UCSD-AML1 (cell line): ENCODE measurements around the gene MANEA.
"Not testable (repeated sequence)": the region's sequence is repeated elsewhere in the genome, so short reads cannot be mapped to it uniquely, and the experiment has no call there.

Source experiments
- DNase-seq: peaks from one replicate; lab custom pipeline; 2025; ENCODE audit not compliant: unreplicated experiment; lab: John Stamatoyannopoulos, UW

Gene MANEA, protein sequence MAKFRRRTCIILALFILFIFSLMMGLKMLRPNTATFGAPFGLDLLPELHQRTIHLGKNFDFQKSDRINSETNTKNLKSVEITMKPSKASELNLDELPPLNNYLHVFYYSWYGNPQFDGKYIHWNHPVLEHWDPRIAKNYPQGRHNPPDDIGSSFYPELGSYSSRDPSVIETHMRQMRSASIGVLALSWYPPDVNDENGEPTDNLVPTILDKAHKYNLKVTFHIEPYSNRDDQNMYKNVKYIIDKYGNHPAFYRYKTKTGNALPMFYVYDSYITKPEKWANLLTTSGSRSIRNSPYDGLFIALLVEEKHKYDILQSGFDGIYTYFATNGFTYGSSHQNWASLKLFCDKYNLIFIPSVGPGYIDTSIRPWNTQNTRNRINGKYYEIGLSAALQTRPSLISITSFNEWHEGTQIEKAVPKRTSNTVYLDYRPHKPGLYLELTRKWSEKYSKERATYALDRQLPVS

DNA sequence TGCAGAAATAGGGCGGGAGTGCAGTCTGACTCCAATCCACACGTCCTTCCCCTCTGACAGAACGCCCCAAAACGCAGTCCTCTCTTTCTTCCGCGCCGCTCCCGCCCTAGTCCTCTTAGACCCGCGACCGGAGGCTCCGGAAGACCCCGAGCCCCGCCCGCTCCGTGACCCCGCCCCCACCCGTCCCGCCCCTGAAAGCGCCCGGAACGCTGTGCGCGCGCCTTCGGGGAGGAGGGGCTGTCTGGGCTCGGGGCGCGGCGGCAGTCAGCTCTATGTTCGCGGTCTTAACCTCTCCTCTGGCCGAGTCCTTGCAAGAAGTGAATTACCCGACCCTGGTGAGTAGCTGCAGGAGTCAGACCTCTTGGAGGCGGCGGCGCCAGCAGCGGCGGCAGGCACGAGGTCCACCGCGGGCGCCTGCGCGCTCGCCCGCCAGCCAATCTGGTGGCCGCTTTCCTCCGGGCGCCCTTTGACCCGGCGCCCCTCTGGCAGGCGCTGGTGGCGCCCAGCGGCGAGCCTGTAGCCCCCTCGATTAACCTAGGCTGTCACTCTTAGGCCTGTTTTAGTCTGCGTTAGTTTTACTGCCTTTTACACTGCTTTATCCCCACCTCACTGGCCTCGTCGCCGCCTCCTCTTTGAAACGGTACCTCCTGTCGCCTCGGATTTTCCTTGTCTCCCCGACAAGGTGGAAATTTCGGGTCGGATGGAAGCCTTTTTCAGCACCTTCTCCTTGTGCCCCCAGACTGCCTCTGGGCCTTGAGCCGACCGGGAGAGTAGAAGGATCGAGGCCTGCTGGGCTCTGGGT is at the start of gene MANEA:
Gene MANEA, plus strand, starts transcription at position 232 of the 802 bp plus-strand sequence. CDS start 8,905 bp downstream, outside the sequence.
- peak; percentile 87 for DNase-seq

DNA sequence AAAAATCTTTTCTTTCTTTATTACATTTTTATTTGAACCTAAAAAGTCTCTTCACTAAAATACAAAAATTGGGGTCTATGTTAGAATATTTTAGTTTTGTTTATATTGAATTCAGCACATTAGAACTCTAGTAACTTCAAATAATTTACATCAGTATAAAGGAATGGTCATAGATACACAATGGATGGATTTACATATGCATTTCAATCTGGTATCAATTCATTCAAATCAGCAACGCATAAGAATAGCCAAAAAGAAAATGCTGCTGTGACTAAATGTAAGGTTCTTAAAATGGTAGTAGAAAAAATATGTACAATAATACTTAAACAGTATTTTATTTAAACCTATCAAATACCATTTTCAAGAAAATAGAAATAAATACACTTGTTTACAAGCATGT is 47.6 kb upstream of the MANEA start:
- DNase-seq, result no peak

DNA sequence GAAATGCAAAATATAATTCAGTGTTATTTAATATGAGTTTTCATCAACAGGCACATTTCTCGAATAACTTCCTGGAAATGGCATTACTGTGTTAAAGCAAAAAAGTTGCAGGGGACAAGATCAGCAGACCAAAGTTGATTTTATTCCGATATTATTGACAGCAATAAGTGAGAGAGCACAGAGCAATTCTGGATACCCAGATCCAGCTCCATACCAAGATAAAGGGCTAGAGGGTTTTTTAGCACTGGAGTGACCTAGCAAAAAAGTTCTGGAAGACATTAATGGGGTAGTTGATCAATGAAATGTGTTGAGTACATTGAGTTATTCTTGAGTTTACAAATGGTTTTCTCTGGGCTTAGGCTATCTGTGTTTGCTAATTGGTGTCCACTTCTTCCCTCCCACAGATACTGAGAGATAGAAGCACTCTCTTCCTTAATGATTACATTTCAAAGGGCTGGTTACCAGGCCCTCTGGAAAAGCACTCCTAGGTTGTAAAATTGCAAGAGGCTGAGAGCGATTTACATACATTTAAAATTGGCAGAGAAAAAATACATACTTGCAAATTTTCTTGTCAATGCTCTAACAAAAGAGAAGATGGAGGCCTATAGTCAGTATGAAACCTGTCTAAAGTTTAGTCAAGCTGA is 47.0 kb upstream of the MANEA start:
- DNase-seq, result no peak

DNA sequence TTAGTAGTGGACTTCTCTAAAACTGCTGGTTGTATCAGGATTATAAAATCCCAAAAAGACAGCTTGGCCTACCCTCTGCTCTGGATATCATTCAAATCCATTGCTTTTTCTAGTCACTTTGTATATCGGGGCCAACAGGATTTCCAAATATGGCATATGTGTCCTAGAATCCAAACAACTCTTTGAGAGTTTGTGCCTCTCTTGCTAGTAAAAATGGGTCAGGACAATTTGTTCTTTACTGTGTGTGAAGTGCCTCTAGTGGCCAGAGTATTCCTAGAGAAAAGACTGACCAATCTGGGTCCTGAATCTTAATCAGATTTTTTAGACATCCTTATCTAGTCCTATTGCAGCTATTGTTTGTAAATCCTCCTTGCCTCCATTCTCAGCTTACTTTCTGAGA is 33.5 kb upstream of the MANEA start:
- DNase-seq, result no peak

DNA sequence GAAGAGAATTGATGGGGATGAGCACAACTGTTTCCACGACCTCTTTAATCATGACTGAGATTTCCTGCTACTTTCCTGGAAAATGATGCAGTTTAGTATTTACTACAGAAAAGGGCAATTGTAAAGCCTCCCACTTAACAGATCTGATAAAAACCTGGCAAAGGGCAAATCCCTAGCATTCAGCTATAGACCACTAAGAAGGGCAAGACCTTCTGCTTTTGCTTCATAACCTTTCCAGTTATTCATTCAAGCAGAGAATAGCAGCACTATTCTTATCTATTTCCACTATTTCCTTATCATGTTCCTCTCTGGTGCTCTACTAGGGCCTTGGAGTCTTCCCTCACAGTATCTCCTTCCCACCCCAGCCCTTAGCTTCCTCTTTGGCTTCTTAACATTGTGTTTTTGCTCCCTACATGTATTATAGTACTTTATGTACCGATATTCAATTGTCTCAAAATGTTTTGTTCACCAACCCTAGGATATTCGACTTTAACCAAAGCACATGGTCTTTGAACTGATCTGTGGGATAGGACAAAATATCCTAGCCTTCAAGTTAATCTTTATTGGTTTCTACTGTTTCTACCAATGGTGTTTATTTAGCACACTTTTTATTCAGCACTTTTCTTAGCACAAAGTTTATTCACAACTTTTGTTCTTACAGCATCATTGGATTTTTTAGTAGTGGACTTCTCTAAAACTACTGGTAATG is 32.7 kb upstream of the MANEA start:
- no peak for DNase-seq

DNA sequence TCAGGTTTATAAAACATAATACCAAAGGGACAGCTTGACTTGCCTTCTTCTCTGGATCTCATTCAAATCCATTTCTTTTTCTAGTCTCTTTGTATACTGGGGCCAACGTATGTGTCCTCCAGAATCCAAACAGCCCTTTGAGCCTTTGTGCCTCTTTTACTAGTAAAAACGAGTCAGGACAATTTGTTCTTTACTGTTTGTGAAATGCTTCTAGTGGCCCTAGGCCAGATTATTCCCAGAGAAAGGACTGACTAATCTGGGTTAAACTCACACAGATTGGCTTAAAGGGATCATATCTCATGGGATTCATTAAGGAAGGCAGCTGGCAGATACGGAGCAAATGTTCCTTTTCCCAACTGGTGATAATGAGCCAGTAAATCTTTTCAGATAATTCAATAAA is 32.1 kb upstream of the MANEA start:
- no peak for DNase-seq

DNA sequence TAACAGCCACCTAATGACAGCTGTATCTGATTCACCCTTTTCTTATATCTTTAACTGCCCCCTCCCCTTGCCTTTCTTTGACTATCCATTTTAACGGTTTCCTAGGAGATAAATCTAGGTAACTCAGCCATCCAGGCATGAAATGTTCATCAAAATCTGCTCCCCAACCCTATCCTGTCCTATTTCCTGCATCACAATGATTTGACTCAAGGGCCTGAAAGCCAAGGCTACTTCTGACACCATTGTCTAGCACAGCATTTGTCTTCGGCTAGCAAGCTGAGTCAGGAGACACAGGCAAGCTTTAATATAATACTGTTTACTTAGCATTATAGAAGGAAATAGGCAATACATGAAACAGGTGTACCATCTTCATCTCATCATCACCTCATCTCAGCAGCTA is 31.6 kb upstream of the MANEA start:
- DNase-seq, result no peak

DNA sequence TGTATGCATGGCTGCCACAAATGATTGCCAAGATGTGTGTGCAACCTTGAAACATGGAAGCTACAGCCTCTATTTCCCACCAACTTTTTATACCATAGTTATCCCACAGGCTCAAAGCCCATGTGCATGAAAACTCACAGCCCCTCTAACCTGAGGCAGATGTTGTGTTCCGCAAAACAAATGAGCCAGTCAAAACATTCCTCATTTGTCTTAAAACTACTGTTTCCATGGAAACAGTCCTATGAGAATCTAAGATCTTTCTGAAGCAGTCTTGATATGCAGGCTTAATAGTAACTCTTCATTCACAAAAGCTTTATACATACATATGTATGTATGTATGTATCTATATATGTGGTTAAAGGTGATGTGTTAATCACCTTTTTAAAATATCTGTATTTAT is 31.2 kb upstream of the MANEA start:
- no peak for DNase-seq

DNA sequence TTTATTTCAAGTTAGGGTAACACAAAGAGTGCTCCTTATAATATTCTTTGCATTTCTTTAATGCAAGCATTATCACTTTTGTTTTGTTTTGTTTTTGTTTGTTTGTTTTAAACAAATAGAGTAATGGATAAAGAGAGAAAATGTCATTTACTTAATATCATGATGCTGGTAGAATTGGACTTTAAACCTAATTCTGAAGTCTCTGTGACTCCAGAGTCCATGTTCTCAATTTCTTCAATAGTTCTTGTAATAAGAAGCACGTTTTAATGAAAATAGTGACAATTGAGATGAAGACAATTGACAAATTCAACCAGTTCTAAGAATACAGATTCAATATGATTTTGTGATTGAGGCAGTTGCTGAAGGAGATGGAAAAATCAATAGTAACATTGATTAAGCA is 30.3 kb upstream of the MANEA start:
- no peak for DNase-seq

DNA sequence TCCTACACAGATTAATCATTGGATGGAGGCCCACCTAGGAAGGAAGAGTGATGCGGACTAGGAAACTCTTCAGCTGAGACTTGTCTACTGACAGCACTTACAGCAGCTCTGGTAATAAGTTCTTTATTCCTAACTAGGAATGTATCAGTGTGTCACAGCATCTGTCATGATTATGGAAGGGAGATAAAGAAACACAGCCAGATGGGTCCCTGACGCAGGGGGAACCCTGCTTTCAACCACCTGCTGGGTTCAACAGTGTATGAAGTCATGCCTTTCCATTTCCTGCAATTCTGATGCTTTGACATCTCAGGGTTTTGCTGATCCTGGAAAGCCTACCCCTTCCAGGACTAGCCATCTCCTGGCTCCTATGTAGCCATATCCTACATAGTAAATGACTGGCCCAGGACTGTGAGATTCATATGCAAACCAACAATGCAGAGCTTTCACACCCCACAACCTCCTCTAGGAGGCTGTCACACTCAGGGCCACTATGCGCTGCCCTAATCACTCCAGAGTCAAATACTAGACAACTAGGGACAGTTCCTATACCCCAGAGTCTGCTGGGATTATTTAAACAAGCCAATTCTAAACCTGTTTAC is 29.0 kb upstream of the MANEA start:
- no peak for DNase-seq

DNA sequence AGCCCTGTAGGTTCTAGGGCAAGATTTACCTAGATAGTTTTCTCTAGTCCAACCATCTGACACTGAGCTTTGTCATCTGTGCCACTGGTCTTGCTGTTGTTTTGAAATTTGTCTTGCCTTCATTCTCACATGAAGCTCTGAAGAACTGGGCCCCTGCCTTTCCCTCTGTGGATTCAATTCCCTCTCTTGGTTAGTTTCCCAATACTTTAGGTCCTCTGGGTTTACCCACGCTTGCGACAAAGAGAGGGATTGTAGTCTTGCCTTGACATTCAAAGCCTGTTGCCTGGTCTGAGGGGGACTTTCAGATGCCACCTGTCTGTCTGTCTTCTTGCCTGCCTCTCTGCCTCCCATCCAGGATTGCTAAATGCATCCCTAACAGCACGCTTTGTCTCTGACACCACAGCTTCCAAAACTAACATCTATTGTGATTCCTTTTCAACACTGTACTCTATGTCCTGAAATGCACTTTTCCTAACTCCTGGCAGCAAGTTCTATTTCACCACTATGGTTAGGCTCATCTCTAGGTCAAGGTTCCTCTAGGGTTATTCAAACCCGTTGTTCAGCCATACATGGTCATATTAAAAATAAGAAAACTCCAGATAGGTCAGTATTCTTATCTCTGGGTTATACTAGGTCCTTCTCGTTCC is 25.5 kb upstream of the MANEA start:
- DNase-seq, result no peak

DNA sequence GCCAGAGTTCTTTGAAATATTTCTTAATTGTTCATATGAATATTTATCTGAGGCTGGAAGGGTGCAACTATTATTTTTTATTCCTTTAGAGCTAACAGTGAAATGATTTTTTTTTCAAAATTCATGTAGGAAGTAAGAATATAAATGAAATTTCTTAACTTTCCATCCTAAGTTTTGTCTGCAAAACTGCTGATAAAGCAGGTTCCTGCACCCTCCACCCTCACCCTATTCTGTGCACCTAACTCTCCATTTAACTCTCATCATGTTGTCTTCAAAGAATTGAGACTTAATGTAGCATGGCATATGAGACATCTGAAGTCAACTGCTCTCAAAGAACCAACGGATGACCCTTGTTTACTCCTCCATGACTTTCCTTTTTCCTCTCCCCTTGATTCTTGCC is 23.5 kb upstream of the MANEA start:
- no peak for DNase-seq

DNA sequence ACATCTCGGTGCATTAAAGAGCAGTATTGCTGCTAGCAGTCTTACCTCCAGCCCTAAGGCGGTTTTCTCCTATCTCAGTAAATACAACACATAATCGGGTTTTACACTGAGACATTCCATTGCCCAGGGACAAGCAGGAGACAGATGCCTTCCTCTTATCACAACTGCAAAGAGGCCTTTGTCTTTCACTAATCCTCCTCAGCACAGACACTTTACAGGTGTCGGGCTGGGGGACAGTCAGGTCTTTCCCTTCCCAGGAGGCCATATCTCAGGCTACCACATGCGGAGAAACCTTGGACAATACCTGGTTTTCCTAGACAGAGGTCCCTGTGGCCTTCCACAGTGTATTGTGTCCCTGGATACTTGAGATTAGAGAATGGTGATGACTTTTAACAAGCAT is 16.4 kb upstream of the MANEA start:
- not testable (repeated sequence) for DNase-seq

DNA sequence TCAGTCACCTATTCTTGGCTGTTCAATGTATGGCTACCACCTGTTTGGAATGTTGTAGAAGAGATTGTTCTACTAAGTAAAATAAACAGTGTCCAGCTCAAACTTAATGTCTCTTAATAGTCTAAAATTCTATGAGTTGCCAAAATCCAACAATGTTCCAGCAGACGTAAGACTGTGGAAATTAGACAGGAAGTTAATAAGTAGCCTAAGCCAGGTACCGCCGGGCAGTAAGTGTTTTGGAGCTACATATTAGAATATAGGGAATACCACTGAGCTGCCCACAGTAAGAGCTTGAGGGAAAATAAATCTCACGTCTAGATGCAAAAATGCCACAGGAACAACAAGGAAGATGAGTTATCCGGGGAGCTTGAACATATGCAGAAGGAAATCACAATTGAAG is 7.8 kb upstream of the MANEA start:
- DNase-seq, result no peak

DNA sequence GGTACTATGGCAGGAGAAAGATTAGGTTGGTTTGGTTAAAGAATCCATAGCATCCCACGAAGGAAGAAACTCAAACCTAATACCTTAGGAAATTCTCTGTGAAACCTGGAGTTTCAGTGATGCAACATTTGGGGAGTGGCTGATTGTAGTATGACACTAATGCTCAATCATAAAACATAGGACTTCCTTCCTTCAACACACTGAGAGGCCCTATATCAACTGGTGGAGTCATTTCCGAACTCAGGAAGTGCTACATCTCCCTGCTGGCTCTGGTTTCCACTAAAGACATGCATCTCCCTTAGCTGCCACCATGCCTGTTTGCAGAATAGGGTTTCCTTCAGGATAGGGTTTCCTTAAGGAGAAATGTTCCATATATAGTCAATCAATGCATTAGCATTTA is 5.2 kb upstream of the MANEA start:
- peak; percentile 6 for DNase-seq

DNA sequence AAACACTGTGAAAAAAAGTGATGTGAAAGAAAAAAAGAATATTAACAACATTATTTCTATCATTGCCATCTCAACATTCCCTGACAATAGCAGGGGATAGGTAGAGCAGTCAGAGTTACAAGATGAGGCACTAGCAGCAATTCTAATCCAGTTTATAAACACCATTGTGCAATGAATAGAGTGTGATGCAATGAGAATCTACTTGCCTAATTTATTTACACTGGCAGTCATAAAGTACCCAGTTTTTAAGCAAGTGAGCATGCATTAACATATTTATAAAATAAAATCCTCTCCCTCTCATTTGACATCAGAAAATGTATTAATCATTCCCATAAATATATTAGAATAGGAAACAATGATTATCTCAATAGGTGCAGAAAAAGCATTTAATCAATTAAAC is 2.5 kb upstream of the MANEA start:
- DNase-seq, result no peak

DNA sequence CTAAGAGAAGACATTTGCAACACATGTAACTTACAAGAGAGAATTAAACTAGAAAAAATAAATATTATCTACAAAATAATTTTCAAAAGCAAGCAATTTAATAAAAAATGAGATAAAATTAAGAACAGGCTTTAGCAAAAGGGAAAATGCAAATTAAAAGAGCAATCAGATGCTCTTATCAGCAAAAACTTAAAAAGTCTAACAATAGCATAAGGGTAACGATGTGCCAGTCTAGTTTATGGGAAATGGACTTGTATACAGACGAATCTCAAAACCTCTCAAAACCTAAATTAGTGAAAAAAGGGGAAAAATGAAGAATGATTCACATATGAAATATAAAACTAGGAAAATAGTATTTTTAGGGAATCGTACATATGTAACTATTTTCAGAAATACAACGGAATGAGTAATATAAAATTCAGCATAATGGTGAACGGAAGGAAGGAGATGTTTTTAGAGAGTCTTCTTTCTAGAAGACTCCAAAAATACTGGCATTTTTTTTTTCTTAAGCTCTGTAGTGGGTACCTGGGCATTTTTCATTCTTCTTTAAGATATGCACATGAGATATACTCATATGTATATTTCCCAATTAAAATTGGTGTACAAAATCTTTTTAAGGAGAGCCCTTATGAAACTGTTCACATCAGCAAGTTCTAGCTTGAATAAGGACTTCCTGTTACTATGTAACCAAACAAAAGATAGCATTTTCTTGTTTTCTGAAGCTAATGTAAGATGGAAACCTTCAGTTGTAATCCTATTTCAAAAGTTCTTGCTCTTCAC is 927 bp upstream of the MANEA start:
- DNase-seq, result no peak

DNA sequence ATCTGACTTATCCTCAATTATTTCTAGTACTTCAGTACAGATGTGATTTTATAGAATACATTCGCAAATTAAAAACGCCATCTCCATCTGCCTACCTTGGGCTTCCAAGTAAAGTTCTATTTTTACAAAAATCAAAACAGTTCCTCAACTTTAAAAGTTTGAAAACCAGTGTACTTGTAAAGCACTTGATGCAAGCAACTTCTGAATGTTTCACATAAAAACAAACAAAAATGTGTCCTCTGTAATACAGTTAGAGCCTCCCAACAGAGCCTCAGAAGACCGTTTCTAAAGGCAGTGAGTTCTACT is 384 bp upstream of the MANEA start:
- DNase-seq, result no peak

DNA sequence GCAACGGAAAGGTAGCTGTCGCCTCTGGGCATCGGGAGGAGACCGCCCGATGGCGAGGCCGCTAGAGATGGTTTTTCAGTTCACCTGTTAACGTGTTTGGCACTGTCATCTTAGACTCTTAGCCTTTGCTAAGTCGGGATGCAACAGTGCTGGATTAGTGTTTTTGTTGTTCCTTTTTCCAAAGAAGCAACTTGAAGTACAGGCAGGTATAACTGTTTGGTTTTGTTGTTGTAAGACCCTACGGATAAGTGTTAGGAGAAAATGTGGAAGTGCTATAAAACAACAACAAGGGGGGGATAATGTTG is 723 bp downstream of the MANEA start:
- no peak for DNase-seq

DNA sequence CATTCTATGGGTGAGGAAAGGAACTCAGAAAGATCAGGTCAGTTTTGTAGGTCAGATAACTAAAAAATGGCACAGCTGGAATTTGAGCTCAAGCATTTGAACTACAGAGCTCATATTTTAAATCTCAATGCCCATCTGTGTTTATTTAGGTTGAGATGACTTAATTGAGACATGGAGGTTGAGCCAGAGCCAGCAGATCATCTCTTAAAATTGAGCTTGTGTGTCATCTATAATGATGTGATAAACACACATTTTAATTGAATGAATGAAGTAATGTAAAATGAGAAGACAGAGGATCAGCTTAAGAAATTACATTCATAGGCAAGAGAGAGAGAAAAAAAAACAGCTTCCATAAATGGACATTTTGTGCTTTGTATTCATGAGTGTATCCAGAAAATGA is 3.7 kb downstream of the MANEA start:
- no peak for DNase-seq
